DMS53 treated with DMSO at 0.1 percent for 48 hours (cell line): ENCODE data around the gene IFT20.
A peak's percentile ranks its signal among the peaks of the same experiment; 100 is the strongest.
"Not testable (repeated sequence)": the region's sequence is repeated elsewhere in the genome, so short reads cannot be mapped to it uniquely, and the experiment has no call there.

Source experiments
- DNase-seq: peaks from one replicate; lab custom pipeline; 2025; ENCODE audit not compliant: unreplicated experiment; lab: John Stamatoyannopoulos, UW

IFT20 gene

GRCh38 chr17:28317099-28317965, 17.9 kb downstream of the IFT20 start:
- DNase-seq = no peak

- no peak for DNase-seq
Observed at GRCh38 chr17:28315846-28316705, 19.2 kb downstream of the IFT20 start.

- no peak for DNase-seq
Observed at GRCh38 chr17:28313841-28314240, 21.4 kb downstream of the IFT20 start.

- DNase-seq = no peak
Observed at GRCh38 chr17:28306954-28307401, 28.3 kb downstream of the IFT20 start.

GRCh38 chr17:28298449-28298848, 36.8 kb downstream of the IFT20 start:
- DNase-seq = no peak

GRCh38 chr17:28295677-28296578, 39.3 kb downstream of the IFT20 start:
- DNase-seq = no peak

GRCh38 chr17:28293994-28294393, 41.3 kb downstream of the IFT20 start:
- no peak for DNase-seq

GRCh38 chr17:28292878-28293277, 42.4 kb downstream of the IFT20 start:
- DNase-seq = not testable (repeated sequence)

- DNase-seq = no peak
Observed at GRCh38 chr17:28291780-28292330, 43.4 kb downstream of the IFT20 start.

- DNase-seq = no peak
Observed at GRCh38 chr17:28290703-28291102, 44.6 kb downstream of the IFT20 start.

- DNase-seq = no peak
Observed at GRCh38 chr17:28285965-28286364, 49.3 kb downstream of the IFT20 start.

GRCh38 chr17:28282596-28282995, 52.7 kb downstream of the IFT20 start:
- DNase-seq = peak; percentile 15

- no peak for DNase-seq
Observed at GRCh38 chr17:28280826-28281225, 54.4 kb downstream of the IFT20 start.

- DNase-seq = no peak
Observed at GRCh38 chr17:28279411-28279810, 55.9 kb downstream of the IFT20 start.
